DND-41 (cell line): ENCODE measurements around the gene QTRT2.

Source experiments
- ATAC-seq: fragments of 200-7000 bp; cut with Tn5 transposase; 3 replicates; pipeline ENCODE4 v1.9.1; 2021; ENCODE audit warnings: low read depth; ENCODE audit not compliant: insufficient read depth
- DNase-seq: peaks from one replicate; pipeline ENCODE4 v3.0.0-alpha.2; 2020
- H2AFZ ChIP-seq: 2 replicates; pipeline ENCODE4 v1.6.0; 2012; ENCODE audit warnings: low read depth, low read length
- H3K27ac ChIP-seq: 2 replicates; pipeline ENCODE4 v1.5.1; 2012; ENCODE audit warnings: low read length, inconsistent platforms
- H3K27me3 ChIP-seq: fragments of 200-600 bp; sonication (generic); 2 replicates; pipeline ENCODE4 v1.6.0; 2012; ENCODE audit warnings: low read length, mild to moderate bottlenecking, inconsistent platforms; ENCODE audit not compliant: insufficient read depth, poor library complexity
- H3K36me3 ChIP-seq: 2 replicates; pipeline ENCODE4 v1.5.1; 2012; ENCODE audit warnings: low read length, inconsistent platforms; ENCODE audit not compliant: insufficient read depth
- H3K4me1 ChIP-seq: 2 replicates; pipeline ENCODE4 v1.5.1; 2012; ENCODE audit warnings: mild to moderate bottlenecking, low read length; ENCODE audit not compliant: insufficient read depth
- H3K4me2 ChIP-seq: 2 replicates; pipeline ENCODE4 v1.6.0; 2012; ENCODE audit warnings: mild to moderate bottlenecking, moderate library complexity, low read length, inconsistent platforms; ENCODE audit not compliant: insufficient read depth
- H3K4me3 ChIP-seq, 2 experiments: fragments of 200-600 bp in 1 of 2; shearing (Covaris generic) in 1 of 2; 2 replicates each; pipeline ENCODE4 v1.5.1; 2012 to 2016; ENCODE audit warnings: inconsistent platforms in 2 of 2, low read length in 2 of 2, mild to moderate bottlenecking in 2 of 2, low read depth in 1 of 2, moderate library complexity in 1 of 2
- H3K79me2 ChIP-seq: 2 replicates; pipeline ENCODE4 v1.6.0; 2012; ENCODE audit warnings: low read length, inconsistent platforms; ENCODE audit not compliant: insufficient read depth
- H3K9ac ChIP-seq: 2 replicates; pipeline ENCODE4 v1.6.0; 2012; ENCODE audit warnings: low read depth, mild to moderate bottlenecking, inconsistent platforms, low read length, moderate library complexity
- H3K9me3 ChIP-seq: 2 replicates; pipeline ENCODE4 v1.5.1; 2012; ENCODE audit warnings: low read length, moderate library complexity, mild to moderate bottlenecking, inconsistent platforms; ENCODE audit not compliant: insufficient read depth, severe bottlenecking
- H4K20me1 ChIP-seq: 2 replicates; pipeline ENCODE4 v1.6.0; 2012; ENCODE audit warnings: low read length; ENCODE audit not compliant: insufficient read depth
- EZH2 ChIP-seq: IDR thresholded peaks from 3 replicates; pipeline ENCODE4 v1.6.1; 2012; ENCODE audit warnings: borderline replicate concordance, low read depth, mild to moderate bottlenecking, moderate library complexity, low read length, inconsistent platforms; ENCODE audit not compliant: severe bottlenecking
- TF ChIP-seq, protein P1 (sequence below): IDR thresholded peaks from 2 replicates; pipeline ENCODE4 v1.5.1; 2012; ENCODE audit warnings: borderline replicate concordance, low read length, moderate library complexity, mild to moderate bottlenecking; ENCODE audit not compliant: poor library complexity, severe bottlenecking; ENCODE audit errors: extremely low read depth

The QTRT2 gene

DNA sequence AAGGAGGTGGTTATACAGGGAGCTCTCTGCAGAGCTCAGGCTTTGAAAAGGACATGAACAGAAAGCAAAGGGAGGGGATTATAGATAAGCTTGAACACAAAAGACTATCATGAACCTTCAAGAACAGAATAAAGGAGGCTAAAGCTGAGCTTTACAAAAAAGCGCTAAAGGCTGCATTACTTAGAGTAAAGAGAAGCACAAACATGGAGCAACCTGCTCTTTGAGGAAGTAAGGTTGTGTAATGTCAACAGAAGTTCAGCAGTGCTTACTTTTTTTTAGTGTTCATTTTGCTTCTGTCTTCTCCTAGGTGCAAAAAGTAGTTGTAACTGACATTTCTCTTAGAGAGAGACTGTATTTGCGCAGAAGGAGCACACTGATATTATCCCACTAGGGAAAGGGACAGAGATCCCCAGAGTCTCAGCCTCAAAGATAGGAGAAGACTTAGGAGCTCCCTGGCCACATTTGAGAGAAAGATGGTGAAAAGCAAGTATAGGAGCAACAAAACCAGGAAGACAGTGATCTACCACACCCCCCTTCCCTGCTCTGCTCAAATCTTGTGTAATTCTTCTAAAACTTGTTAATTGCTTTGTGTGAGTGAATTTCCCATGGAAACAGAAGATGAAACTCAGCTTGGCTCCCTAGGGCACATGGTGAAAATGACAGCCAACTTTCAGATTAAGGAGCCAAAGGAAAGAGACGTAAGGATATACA, 54.7 kb downstream of the QTRT2 start:
- Histone ChIP-seq H3K4me1 (no peaks in the 10 kb centered on the region), H3K4me3 (no peak overlapping the region), H3K36me3 (no peaks in the 10 kb centered on the region), H3K9me3 (no peaks in the 10 kb centered on the region), H2AFZ (no peak overlapping the region), H3K9ac (no peak overlapping the region), H3K27ac (no peak overlapping the region), H4K20me1 (no peaks in the 10 kb centered on the region), H3K27me3 (no peaks in the 10 kb centered on the region), H3K79me2 (no peaks in the 10 kb centered on the region), H3K4me2 (no peak overlapping the region)
- ATAC-seq = no peak
- DNase-seq = no peak
- TF ChIP-seq, protein P1, sequence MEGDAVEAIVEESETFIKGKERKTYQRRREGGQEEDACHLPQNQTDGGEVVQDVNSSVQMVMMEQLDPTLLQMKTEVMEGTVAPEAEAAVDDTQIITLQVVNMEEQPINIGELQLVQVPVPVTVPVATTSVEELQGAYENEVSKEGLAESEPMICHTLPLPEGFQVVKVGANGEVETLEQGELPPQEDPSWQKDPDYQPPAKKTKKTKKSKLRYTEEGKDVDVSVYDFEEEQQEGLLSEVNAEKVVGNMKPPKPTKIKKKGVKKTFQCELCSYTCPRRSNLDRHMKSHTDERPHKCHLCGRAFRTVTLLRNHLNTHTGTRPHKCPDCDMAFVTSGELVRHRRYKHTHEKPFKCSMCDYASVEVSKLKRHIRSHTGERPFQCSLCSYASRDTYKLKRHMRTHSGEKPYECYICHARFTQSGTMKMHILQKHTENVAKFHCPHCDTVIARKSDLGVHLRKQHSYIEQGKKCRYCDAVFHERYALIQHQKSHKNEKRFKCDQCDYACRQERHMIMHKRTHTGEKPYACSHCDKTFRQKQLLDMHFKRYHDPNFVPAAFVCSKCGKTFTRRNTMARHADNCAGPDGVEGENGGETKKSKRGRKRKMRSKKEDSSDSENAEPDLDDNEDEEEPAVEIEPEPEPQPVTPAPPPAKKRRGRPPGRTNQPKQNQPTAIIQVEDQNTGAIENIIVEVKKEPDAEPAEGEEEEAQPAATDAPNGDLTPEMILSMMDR = no peak
- TF ChIP-seq EZH2 = no peak

- no peak overlapping the region for H3K4me3 ChIP-seq
- no peak for TF ChIP-seq EZH2
- TF ChIP-seq, protein P1 = no peak
- no peak overlapping the region for H3K9ac ChIP-seq
- no peak overlapping the region for H3K27ac ChIP-seq
- no peak overlapping the region for H2AFZ ChIP-seq
- ATAC-seq (no peak), DNase-seq (no peak)
- H3K36me3 ChIP-seq = no peaks in the 10 kb centered on the region
- H3K4me2 ChIP-seq = no peak overlapping the region
- H3K27me3 ChIP-seq = no peaks in the 10 kb centered on the region
- no peaks in the 10 kb centered on the region for H3K4me1 ChIP-seq
- H4K20me1 ChIP-seq = no peaks in the 10 kb centered on the region
- H3K79me2 ChIP-seq = no peaks in the 10 kb centered on the region
- H3K9me3 ChIP-seq = no peaks in the 10 kb centered on the region
Observed at GRCh38 chr3:114112696-114113095, 56.2 kb downstream of the QTRT2 start.

DNA sequence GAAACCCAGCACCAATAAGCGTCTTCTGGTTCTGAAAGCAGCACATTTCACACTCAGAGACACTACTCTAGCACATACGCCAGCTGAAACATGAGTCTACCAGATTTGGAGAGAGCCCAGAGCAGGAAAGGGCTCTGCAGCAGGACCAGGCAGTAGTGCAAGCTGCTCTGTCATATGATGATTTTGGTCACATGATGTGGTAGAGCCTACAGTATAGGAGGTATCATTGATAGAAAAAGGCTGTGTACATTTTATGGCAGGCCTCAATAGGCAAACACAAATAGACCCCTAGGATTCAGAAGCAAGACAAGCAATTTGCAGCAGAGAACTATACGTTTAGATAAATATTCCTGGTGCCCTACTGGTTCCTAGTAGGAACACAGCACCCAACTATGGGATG, 58.2 kb downstream of the QTRT2 start:
- H3K4me3 ChIP-seq = no peak overlapping the region
- H3K4me2 ChIP-seq = no peak overlapping the region
- no peaks in the 10 kb centered on the region for H3K4me1 ChIP-seq
- ATAC-seq (no peak), DNase-seq (no peak)
- no peaks in the 10 kb centered on the region for H4K20me1 ChIP-seq
- TF ChIP-seq EZH2 = no peak
- TF ChIP-seq, protein P1 = no peak
- H3K79me2 ChIP-seq = no peaks in the 10 kb centered on the region
- no peak overlapping the region for H2AFZ ChIP-seq
- no peak overlapping the region for H3K9ac ChIP-seq
- H3K9me3 ChIP-seq = no peaks in the 10 kb centered on the region
- H3K27me3 ChIP-seq = no peaks in the 10 kb centered on the region
- H3K36me3 ChIP-seq = no peaks in the 10 kb centered on the region
- H3K27ac ChIP-seq = no peak overlapping the region
